ENCODE results near the gene CRY1.

- TF ChIP-seq CTCF (IDR thresholded peaks at IDR 0.05) (no peak), POLR2A (IDR thresholded peaks at IDR 0.05) (no peak)
These were observed 37.7 kb upstream of the CRY1 start for GRCh38 chr12:107130830-107131611.
